Measurements from ENCODE around the gene VAMP2. TPM values are rescaled to one million over a fixed set of nuclear protein-coding genes. Genes with fewer than 3 reads are reported as not detected.

VAMP2 gene
- total RNA-seq, result 2.8 and 5.5 TPM in 2 replicates

GRCh38 chr17:8162233-8162996 is at the start of gene VAMP2:
Gene VAMP2, minus strand, starts transcription at chr17:8162948. Its CDS starts 69 bp downstream, at chr17:8162879.

GRCh38 chr17:8209907-8210760 is 47.4 kb upstream of the VAMP2 start, which contains the start of gene AURKB:
Gene AURKB, minus strand, starts transcription at chr17:8210575. Its CDS starts 351 bp downstream, at chr17:8210224.

GRCh38 chr17:8189711-8190477 is 27.1 kb upstream of the VAMP2 start, which contains the start of gene BORCS6:
Gene BORCS6, minus strand, starts transcription at chr17:8190180. Its CDS starts 40 bp downstream, at chr17:8190140.

GRCh38 chr17:8176197-8176940 is 13.6 kb upstream of the VAMP2 start, which contains the start of gene TMEM107:
Gene TMEM107, minus strand, starts transcription at chr17:8176380. Its CDS starts 94 bp downstream, at chr17:8176286.

GRCh38 chr17:8152112-8152775 is 10.5 kb downstream of the VAMP2 start, which contains the start of gene PER1:
Gene PER1, minus strand, starts transcription at chr17:8152404. Its CDS starts 1,698 bp downstream, at chr17:8150706.

GRCh38 chr17:8123695-8124349 is 38.9 kb downstream of the VAMP2 start, which contains the start of gene HES7:
Gene HES7, minus strand, starts transcription at chr17:8124106. Its CDS starts 22 bp downstream, at chr17:8124084.

GRCh38 chr17:8117980-8118768 is 44.6 kb downstream of the VAMP2 start, which contains the start of gene ALOXE3:
Gene ALOXE3, minus strand, starts transcription at chr17:8118514. Its CDS starts 524 bp downstream, at chr17:8117990.

Other genes starting within 250 kb of the VAMP2 start
- gene RNF227, start 246.7 kb downstream of the VAMP2 start, total RNA-seq, result 3.1 and 3.3 TPM in 2 replicates
- gene KCNAB3, start 233.1 kb downstream of the VAMP2 start, total RNA-seq, result 1.2 and 1.6 TPM in 2 replicates
- 49.9 and 60.9 TPM in 2 replicates for gene TRAPPC1, start 231.0 kb downstream of the VAMP2 start, total RNA-seq
- gene CNTROB, start 230.7 kb downstream of the VAMP2 start, total RNA-seq, result 29.8 and 39.7 TPM in 2 replicates
- gene GUCY2D, start 160.3 kb downstream of the VAMP2 start, total RNA-seq, result not detected in 2 replicates
- gene ALOX15B, start 123.9 kb downstream of the VAMP2 start, total RNA-seq, result 0.11 and 0.79 TPM in 2 replicates
- not detected in 2 replicates for gene ALOX12B, start 75.2 kb downstream of the VAMP2 start, total RNA-seq
- 2.4 and 2.5 TPM in 2 replicates for gene ALOXE3, start 44.4 kb downstream of the VAMP2 start, total RNA-seq
- not detected in 2 replicates for gene HES7, start 38.8 kb downstream of the VAMP2 start, total RNA-seq
- gene PER1, start 10.5 kb downstream of the VAMP2 start, total RNA-seq, result 55.7 and 81.3 TPM in 2 replicates
- gene TMEM107, start 13.4 kb upstream of the VAMP2 start, total RNA-seq, result 31.6 and 67.1 TPM in 2 replicates
- gene BORCS6, start 27.2 kb upstream of the VAMP2 start, total RNA-seq, result 10.6 and 11.3 TPM in 2 replicates
- gene AURKB, start 47.6 kb upstream of the VAMP2 start, total RNA-seq, result 7.7 and 15.7 TPM in 2 replicates
- gene CTC1, start 85.1 kb upstream of the VAMP2 start, total RNA-seq, result 7.1 and 8.6 TPM in 2 replicates
- 10.2 and 18.8 TPM in 2 replicates for gene PFAS, start 86.3 kb upstream of the VAMP2 start, total RNA-seq
- gene RANGRF, start 125.7 kb upstream of the VAMP2 start, total RNA-seq, result 8.6 and 14.9 TPM in 2 replicates
- 0.65 and 0.79 TPM in 2 replicates for gene SLC25A35, start 132.5 kb upstream of the VAMP2 start, total RNA-seq
- under 0.01 TPM in 1 of 2 replicates, not detected in the other for gene ARHGEF15, start 147.3 kb upstream of the VAMP2 start, total RNA-seq
- gene ODF4, start 176.9 kb upstream of the VAMP2 start, total RNA-seq, result not detected in 2 replicates
- 2,133 and 2,482 TPM in 2 replicates for gene RPL26, start 220.2 kb upstream of the VAMP2 start, total RNA-seq
- gene RNF222, start 234.9 kb upstream of the VAMP2 start, total RNA-seq, result under 0.01 and 1.1 TPM in 2 replicates